ENCODE results near the gene COL4A2. TPM values are rescaled to one million over a fixed set of nuclear protein-coding genes. Genes with fewer than 3 reads are reported as not detected.

The COL4A2 gene
- total RNA-seq, 1 donor from 2014 or later, result 273 TPM

DNA sequence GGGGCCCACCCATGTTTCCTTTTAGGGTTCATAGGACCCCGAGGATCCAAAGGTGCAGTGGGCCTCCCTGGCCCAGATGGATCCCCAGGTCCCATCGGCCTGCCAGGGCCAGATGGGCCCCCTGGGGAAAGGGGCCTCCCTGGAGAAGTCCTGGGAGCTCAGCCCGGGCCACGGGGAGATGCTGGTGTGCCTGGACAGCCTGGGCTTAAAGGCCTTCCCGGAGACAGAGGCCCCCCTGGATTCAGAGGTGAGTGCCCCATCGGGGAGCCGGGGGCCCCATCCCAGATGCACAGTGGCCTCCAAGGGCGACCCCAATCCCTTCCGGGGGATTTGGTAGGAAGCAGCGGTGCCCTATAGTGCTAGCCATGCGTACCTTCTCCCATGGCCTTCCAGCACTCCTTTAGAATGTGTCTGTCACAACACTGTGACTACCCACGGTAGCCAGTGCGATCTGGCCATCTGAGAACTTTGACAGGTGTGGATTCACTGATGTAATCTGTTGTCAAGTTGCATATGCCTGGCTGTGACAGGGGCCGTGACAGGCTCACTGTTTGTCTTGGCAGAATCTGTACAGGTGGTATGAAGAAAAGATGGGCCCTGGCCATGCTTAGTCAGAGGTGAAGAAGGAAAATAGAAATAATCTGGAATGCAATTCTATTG, 165.9 kb downstream of the COL4A2 start:
- Histone ChIP-seq H3K9me3 (no peaks in the 10 kb centered on the region), H3K36me3 (peaks cover 48% of the 10 kb centered on the region), H3K4me1 (no peaks in the 10 kb centered on the region), H3K27ac (no peak overlapping the region), H3K27me3 (no peaks in the 10 kb centered on the region), H3K4me3 (no peak overlapping the region)
- TF ChIP-seq, protein P1, sequence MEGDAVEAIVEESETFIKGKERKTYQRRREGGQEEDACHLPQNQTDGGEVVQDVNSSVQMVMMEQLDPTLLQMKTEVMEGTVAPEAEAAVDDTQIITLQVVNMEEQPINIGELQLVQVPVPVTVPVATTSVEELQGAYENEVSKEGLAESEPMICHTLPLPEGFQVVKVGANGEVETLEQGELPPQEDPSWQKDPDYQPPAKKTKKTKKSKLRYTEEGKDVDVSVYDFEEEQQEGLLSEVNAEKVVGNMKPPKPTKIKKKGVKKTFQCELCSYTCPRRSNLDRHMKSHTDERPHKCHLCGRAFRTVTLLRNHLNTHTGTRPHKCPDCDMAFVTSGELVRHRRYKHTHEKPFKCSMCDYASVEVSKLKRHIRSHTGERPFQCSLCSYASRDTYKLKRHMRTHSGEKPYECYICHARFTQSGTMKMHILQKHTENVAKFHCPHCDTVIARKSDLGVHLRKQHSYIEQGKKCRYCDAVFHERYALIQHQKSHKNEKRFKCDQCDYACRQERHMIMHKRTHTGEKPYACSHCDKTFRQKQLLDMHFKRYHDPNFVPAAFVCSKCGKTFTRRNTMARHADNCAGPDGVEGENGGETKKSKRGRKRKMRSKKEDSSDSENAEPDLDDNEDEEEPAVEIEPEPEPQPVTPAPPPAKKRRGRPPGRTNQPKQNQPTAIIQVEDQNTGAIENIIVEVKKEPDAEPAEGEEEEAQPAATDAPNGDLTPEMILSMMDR (IDR thresholded peaks at IDR 0.05), result no peak
- no peak for ATAC-seq
- intact Hi-C loops (cut with DNase I), result no loop called here
- DNase-seq, result no peak

DNA sequence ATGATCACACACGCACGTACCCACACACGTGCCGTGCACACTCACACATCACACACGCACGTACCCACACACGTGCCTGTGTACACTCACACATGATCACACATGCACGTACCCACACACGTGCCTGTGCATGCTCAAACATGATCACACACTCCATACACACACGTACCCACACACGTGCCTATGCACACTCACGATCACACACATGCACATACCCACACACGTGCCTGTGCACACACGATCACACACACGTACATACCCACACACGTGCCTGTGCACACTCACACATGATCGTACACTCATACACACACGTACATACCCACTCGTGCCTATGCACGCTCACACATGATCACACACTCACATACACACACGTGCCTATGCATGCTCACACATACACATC, 167.6 kb downstream of the COL4A2 start:
- Histone ChIP-seq H3K27me3 (no peaks in the 10 kb centered on the region), H3K9me3 (no peaks in the 10 kb centered on the region), H3K27ac (no peak overlapping the region), H3K4me1 (no peaks in the 10 kb centered on the region), H3K36me3 (peaks cover 41% of the 10 kb centered on the region), H3K4me3 (no peak overlapping the region)
- ATAC-seq, result peak; percentile 1
- TF ChIP-seq, protein P1 (IDR thresholded peaks at IDR 0.05), result no peak
- intact Hi-C loops (cut with DNase I), result no loop called here
- no peak for DNase-seq

DNA sequence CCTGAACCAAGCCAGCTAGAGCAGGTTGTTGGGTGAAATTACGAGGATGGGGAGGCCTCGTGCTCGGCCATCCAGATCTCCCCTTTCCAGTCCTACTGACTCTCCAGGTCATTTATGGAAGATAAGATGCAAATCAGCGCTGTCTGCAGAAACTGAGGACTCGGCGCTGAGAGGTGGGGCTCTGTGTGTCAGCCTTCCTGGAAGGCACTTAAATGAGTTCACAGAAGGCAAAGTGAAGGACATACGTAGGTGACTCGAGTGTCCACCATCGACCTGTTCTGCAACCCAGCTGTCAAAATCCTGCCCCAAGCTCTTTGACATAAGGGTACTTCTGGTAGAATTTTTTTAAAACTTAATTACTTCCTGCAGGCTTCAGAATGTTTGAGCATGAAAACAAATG, 168.0 kb downstream of the COL4A2 start:
- intact Hi-C loops (cut with DNase I), result no loop called here
- Histone ChIP-seq H3K36me3 (peaks cover 41% of the 10 kb centered on the region), H3K9me3 (no peaks in the 10 kb centered on the region), H3K4me1 (no peaks in the 10 kb centered on the region), H3K4me3 (no peak overlapping the region), H3K27ac (no peak overlapping the region), H3K27me3 (no peaks in the 10 kb centered on the region)
- DNase-seq (no peak), ATAC-seq (peak; percentile 70)
- TF ChIP-seq, protein P1 (IDR thresholded peaks at IDR 0.05), result no peak

DNA sequence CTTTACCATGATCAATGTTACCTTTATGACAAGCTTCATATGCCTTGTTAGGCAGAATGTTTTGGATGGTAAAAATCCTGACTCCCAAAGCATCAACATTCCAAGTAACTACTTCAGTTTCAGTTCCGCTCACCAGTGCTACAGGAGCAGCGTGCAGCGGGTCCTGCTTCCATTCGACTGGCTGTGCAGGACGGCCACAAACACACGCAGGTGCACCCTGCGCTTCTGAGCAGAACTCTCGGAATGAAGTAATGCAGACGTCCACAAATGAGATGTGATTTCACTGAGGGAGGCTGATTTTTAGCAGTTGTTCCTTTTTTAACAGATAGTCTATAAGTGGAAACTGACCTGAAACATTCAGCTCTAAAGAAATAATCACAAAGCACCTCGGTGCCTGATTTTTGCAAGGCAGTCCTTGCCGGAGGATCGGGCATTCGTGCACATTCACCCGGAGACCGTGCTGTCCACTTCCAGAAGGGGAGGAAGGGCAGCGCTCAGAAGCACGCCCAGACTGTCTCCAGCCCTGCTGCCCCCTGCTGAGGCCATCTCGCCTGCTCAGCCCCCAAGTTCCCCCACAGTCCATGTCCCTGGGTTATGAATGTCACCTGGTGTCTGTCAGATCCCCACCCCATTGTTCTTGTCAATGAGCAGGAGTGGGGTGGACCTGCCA, 168.6 kb downstream of the COL4A2 start:
- Histone ChIP-seq H3K9me3 (no peaks in the 10 kb centered on the region), H3K4me3 (no peak overlapping the region), H3K36me3 (peaks cover 40% of the 10 kb centered on the region), H3K27ac (no peak overlapping the region), H3K27me3 (no peaks in the 10 kb centered on the region), H3K4me1 (no peaks in the 10 kb centered on the region)
- no peak for DNase-seq
- TF ChIP-seq, protein P1 (IDR thresholded peaks at IDR 0.05), result no peak
- intact Hi-C loops (cut with DNase I), result no loop called here
- peak; percentile 6 for ATAC-seq

DNA sequence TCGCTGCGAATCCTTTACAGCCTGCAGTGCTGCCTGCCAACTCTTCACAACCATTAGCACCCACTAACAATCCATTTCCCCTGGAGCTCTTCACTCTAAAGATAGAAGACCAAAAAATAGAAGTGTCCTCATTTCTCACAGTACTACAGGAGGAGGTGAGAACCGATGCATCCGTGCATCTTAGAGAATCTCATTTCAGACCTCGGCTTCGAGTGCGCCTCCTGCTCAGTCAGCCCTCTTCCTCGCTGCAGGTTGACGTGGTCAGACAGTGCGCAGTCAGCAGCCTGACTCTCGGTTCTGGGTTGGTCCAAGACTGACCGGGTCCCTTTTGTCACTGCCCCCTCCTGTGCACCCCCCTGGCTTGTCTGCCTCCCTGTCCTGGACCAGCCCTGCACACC, 169.1 kb downstream of the COL4A2 start:
- Histone ChIP-seq H3K27ac (no peak overlapping the region), H3K4me1 (no peaks in the 10 kb centered on the region), H3K9me3 (no peaks in the 10 kb centered on the region), H3K27me3 (no peaks in the 10 kb centered on the region), H3K4me3 (no peak overlapping the region), H3K36me3 (peaks cover 38% of the 10 kb centered on the region)
- ATAC-seq (no peak), DNase-seq (no peak)
- intact Hi-C loops (cut with DNase I), result no loop called here
- TF ChIP-seq, protein P1 (IDR thresholded peaks at IDR 0.05), result no peak
